Endothelial cell of umbilical vein (primary cell): ENCODE measurements around the gene ALAS2.

ENCODE experiments used
- CTCF ChIP-seq, 2 donors: IDR thresholded peaks; 1 replicate in 1 of 2; 2 replicates in 1 of 2; pipeline ENCODE4 v1.5.1; 2011; ENCODE audit warnings: low read length in 2 of 2, mild to moderate bottlenecking in 2 of 2, moderate library complexity in 2 of 2, control low read depth in 1 of 2, inconsistent platforms in 1 of 2, low read depth in 1 of 2; ENCODE audit not compliant: insufficient read depth in 1 of 2; ENCODE audit errors: extremely low read depth in 1 of 2
- EZH2 ChIP-seq: IDR thresholded peaks from 2 replicates; pipeline ENCODE4 v1.6.1; 2012; ENCODE audit warnings: borderline replicate concordance, low read depth, mild to moderate bottlenecking, moderate library complexity, low read length, inconsistent platforms; ENCODE audit not compliant: severe bottlenecking
- FOS ChIP-seq: IDR thresholded peaks from 2 replicates; pipeline ENCODE4 v1.6.1; 2011; ENCODE audit warnings: mild to moderate bottlenecking, low read length, moderate library complexity, borderline replicate concordance; ENCODE audit not compliant: insufficient read depth
- GATA2 ChIP-seq: IDR thresholded peaks from 2 replicates; pipeline ENCODE4 v1.7.0; 2011; ENCODE audit warnings: low read depth, mild to moderate bottlenecking, moderate library complexity, mixed read lengths, low read length; ENCODE audit not compliant: insufficient read length, insufficient read depth
- JUN ChIP-seq: IDR thresholded peaks from 2 replicates; pipeline ENCODE4 v1.6.1; 2011; ENCODE audit warnings: borderline replicate concordance, low read depth; ENCODE audit not compliant: insufficient read length, insufficient read depth
- POLR2A ChIP-seq: IDR thresholded peaks from 2 replicates; pipeline ENCODE4 v1.6.1; 2012; ENCODE audit warnings: low read depth, mild to moderate bottlenecking, control low read depth, low read length
- POLR2AphosphoS5 ChIP-seq: IDR thresholded peaks from 2 replicates; pipeline ENCODE4 v1.6.1; 2012; ENCODE audit warnings: low read depth, mild to moderate bottlenecking, control low read depth, low read length, moderate library complexity; ENCODE audit not compliant: insufficient read depth

- TF ChIP-seq EZH2 (no peak), CTCF (IDR thresholded peaks at IDR 0.05; ENCODE audit: extremely low read depth in 1 of 2, insufficient read depth in 1 of 2, low read depth in 1 of 2, low read length in 2 of 2) (no peak), POLR2AphosphoS5 (no peak), POLR2A (no peak), JUN (no peak), FOS (no peak), GATA2 (no peak)
Measured at GRCh38 chrX:55072286-55072685, 41.5 kb upstream of the ALAS2 start.
